GM19351 (cell line): ENCODE measurements around the gene EFNA5.
"Not testable (repeated sequence)": the region's sequence is repeated elsewhere in the genome, so short reads cannot be mapped to it uniquely, and the experiment has no call there.

Source experiments
- ATAC-seq: cut with Tn5 transposase; IDR thresholded peaks from one replicate; pipeline ENCODE4 v1.9.1; 2021; ENCODE audit warnings: mild to moderate bottlenecking, moderate library complexity; ENCODE audit not compliant: unreplicated experiment

EFNA5 gene

DNA sequence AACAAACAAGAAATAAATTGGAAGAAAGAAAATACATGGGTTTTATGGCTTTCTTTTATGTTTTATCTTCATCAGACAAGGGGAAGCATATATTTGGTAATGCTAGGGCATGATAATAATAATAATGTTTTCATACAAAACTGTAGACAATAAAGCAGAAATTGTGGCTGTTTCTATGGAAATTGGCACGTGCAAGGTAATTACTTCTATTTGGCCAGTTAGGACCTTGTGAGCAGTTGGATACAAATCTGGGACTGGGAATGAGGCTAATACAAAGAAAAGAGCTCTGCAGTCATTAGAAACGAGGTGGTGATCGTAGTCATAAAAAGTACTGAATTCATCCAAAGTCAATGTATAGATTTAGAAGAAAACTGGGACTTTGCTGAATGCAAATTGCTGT lies 233.6 kb downstream of the EFNA5 start:
- no peak for ATAC-seq

DNA sequence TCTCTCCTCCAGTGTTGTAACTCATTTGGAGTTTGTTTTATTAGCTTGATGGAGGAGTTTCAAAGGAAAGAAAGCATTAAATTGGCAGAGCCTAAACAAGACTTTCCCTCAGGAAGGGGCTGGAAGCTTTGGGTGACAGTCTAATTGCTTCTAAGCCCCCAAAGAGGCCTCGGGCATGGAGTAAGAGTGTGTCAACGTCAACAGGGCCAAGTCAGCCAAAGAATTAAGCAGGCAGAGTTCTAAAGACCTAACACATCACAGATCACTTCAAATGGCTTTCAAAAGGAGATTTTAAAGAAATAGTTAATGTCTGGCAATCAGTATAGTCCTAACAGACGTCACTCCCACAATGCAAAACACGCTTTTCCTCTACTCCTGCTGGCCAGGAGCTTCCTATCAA lies 234.5 kb downstream of the EFNA5 start:
- ATAC-seq: no peak

DNA sequence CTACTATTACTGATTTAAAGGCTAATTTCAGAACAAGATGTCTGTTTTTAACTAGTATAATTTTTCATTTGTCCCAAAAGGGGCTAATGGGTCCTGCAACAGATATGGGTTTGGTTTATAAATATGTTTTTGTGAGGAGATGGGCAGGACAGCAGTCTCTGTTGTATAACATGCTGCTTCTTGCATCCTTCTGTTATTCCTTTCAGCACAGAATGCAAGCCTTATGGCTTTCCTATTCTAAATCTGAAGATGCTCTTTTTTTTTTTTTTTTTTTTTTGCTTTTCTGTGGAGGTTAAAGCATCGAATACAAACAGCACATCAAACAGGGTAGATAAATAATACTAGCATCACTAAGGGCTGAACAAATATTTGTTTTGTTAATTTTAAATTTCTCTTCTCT lies 235.7 kb downstream of the EFNA5 start:
- no peak for ATAC-seq

DNA sequence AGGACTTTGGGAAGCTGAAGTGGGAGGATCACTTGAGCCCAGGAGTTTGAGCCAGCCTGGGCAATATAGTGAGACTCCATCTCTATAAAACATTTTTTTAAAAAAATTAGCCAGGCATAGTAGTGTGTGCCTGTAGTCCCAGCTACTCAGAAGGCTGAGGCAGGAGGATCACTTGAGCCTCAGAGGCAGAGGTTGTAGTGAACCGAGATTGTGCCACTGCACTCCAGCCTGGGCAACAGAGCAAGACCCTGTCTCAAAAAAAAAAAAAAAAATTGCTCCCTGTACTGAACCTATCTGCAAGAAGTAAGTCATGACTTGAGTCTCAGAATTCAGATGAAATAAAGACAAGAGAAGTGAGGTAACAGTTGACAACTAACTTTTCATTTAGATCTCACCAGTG lies 237.1 kb downstream of the EFNA5 start:
- ATAC-seq: not testable (repeated sequence)

DNA sequence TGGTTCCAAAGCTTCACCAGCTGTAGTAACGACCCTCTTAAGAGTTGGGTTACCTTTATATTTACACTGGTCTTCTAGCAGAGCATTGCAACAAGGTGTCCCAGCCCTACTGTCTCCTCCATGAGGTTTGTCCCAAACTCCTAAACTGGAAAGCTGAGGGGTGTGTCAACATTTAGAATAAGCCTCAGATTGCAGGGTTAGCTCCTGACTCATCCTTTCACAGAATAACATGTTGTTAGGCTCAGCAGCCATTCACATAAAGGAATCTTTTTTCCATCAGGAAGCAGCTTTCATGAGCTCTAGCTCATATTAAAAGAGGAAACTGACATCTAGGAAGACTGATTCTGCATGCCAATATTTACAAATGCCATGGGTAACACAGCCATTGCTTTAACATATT lies 238.7 kb downstream of the EFNA5 start:
- no peak for ATAC-seq

DNA sequence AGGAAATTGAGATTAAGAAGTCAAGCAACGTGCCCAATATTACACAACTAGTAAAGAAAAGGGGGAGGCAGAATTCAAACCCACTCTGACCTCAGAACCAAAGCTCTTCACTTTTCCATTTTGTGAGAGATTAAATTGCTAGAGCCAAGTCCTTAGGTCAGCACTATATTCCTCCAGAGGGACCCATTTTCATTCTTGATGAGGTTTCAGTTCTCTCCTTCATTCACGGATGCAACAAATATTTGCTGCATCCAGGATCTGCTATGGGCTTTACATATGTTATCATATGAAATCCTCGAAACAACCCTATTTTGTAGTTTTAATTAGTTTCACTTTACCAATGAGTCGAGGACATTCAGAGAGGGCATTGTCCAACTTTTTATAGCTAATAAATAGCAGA lies 239.2 kb downstream of the EFNA5 start:
- ATAC-seq: no peak

DNA sequence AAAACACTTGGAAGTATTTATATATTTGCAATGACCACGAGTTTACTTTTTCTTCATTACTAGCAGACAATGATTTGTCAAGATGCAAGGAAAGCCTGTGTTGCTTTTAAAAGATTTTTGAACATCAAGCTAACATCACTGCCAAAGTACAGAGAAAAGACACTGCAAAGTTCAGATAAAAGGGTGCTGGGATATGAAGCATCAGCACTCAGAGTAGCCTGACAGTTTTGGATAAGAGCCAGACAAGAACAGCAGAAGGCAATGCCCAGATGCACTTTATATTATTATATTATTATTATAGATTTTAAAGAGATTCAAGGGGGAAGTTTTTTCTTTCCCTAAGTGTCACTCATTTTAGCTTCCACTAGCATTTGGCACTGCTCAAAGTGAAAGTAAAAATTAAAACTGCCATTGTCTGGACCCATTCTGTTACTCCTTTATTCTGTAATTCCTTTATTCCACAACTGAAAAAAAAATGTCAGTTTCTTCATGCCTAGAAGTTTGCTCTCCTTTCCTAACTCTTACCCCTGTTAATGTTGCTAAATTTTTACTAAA lies 240.6 kb downstream of the EFNA5 start:
- peak; percentile 50 for ATAC-seq

DNA sequence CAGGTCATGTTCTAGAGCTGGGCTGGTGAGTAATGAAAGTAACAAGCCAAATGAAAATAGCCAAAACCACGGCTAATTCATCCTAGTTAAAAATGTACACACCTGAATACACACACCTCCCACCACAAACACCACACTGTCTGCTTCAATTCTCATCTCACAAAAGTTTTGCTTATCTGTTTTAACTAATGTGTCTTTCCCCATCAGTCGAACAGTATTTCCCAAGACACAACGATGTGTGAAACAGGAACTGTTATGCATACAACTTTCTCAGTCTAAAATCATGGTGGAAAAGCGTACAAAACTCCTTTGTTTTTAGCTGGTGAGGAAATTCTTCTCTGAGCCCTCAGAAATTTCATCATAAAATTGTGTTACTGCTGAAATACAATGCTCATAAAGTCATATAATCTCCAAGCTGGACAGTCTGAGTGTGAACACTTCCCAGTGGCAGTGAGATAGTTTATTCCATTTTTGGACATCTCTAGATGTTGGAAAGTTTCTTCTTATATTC lies 242.4 kb downstream of the EFNA5 start:
- ATAC-seq: no peak

DNA sequence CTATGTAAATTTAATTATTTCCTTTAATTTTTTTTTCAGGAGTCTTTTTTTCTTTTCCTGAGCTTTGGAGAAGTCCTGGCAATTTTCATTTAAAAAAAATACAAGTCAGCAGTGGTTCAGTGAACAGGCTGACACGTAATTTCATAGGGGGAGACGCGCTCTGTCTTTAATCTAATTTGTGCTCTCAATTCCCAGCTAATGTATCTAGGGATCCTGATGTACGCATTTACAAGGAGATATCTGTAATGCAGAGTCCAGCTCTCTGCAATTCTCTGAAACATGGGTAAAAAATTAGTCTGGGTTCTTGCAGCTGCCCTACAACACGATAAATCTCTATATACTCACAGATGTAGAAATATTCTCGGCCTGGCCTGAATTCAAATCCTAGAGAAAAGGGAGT lies 243.9 kb downstream of the EFNA5 start:
- ATAC-seq: no peak

DNA sequence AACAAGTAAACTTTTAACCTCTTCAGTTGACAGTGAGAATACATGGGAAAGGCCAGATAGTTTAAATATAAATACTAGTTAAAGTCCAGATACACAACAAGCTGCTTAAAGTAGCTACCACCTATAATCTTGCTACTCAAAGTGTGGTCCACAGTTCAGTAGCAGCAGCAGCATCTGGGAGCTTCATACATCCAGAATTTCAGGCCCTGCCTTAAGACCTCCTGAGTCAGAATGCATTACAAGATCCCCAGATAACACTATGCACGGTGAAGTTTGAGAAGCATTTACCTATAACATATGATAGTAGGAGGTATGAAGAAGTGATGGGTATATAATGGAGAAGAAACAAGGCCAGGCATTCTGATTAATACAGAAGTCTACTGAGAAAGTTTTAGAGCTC lies 244.5 kb downstream of the EFNA5 start:
- no peak for ATAC-seq

DNA sequence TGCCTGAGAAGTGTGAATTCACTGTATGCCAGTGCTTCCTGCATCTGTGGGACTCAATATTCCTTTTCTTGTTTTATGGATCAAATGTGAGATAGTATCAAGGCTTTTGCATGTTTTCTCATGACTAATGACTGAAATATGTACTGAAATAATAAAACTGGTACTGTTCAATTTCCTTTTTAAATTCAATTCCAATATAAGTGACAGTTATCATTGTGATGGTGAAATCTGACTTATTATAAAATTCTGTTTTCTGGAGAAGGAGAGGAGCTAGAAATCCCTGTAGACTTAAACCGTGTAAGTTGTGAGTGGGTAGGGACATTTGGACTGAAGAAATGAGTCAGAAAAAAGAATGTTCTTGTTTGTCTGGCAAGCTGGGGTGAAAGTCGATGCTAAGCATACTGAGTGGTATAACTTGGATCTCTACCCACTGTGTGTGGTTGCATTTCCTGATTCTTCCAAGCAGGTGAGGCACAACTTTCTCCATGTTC lies 245.2 kb downstream of the EFNA5 start:
- ATAC-seq: no peak

DNA sequence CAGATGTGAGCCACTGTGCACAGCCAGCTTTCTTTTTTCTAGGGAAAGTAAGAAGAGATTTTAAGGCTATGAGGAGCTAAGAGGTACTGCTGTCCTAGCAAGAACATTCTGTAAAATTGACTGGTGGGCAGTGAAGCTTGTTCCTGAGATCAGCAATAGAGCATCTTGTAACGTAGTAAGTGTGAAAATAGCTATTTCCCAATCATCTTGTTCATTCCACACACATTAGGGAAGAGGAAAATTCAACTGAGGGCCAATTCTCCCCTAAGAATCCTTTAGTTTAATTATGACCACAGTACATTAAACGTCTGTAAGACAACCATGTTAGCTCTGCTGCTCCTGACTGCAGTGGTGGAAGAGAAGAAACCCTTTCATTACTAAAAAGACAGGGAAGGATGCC lies 246.2 kb downstream of the EFNA5 start:
- no peak for ATAC-seq

DNA sequence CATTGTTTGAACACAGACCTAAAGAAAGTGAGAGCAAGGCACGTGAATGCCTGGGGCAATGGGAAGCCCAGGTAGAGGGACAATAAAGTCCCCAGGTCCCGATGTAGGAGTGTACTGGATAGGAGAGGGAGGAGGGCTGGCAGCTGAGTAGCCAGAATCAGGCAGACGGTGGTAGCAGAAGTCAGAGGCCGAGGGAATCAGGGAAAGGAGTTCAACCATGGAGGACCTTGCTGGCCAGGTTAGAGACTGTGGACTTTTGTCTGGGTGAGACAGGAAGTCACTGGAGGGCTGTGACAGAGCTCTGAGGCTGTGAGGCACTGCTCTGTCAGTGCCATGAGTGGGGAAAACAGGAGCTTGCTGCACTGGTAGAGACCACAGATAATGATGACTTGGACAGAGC lies 248.2 kb downstream of the EFNA5 start:
- ATAC-seq: no peak

DNA sequence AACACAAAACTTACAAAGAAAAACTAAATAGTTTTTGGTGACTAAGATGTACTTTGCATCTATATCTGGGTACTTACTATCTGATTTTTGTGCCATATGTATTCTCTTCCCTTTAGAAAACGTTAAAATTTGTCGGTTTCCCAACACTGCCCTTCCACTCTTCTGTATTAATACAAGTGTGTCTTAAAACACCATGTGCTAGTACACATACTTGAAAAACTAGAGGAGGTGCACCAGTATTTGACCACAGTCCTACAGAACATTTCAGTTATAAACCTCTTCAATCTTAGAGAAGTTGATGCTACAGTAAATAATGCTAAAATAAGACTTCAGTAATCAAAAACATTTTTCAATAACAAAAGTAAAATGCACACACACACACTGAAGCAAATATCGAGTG lies 251.2 kb downstream of the EFNA5 start:
- ATAC-seq: no peak

DNA sequence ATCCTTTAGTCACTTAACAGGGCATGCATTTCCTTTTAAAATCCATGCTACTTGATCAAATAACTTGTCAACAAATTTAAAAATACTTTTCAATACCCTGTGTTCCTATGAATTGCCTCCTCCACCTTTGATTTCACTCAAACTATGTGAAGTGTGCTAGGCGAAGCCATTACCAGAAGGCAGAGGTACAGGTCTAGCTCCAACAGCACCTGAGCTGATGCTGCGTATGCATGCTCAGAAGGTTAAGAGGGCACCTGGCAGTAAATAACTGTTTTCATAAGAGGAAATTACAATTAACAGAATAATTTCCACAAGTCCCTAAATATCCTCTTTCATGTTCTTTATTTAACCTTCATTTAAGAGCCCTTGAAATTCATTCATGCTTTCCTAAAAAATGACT lies 251.8 kb downstream of the EFNA5 start:
- ATAC-seq: no peak

DNA sequence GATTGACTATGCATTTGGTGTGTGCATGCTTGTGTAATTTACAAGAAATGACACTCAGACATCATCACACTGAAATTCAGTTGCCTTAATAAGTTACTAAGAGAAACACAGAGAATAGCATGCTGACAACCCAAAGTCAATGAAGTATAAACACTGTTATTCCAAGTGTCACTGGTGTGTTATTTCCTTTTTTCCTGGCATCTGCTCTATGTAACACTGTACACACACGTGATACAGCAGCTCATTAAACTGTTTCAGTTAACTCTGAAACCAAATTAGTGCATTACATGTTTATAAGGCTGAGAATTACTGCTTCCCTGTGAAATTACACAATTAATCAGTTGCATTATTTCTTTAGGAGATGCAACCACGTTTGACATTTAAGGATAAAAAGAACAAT lies 252.7 kb downstream of the EFNA5 start:
- ATAC-seq: no peak

DNA sequence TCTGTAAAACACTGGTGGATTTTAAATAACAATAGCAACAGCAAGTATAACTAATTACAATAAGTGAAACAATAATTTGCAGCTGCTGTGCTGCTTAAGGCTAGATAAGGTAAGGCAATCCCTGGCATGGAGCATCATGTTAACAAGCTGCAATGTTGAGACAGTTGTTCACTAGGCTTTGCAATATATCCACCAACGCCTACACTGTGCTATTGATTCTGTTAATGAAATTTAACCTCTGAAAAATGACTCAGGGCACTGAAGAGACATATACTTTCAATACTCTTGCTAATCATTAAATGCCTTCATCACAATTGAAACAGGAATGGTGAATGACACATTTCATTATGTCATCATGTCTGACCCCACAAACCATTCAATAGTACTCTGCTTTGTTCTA lies 255.0 kb downstream of the EFNA5 start:
- ATAC-seq: no peak

DNA sequence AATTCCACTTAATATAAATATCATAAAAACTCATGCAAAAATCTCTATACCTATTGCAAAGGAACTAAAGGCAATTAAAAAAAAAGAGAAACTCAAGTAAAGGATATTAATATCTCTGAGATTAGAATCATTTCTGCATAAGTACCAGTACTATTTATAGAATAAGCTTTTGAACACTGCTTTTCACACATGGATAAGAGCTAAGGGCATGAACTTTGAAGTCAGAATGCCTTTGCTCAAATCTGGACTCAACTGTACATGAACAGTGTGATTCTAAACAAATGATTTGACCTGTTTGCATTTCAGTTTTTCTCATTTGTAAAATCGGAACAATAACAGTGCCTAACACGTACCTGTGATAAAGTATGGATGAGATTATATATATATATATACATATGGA lies 255.9 kb downstream of the EFNA5 start:
- ATAC-seq: no peak

DNA sequence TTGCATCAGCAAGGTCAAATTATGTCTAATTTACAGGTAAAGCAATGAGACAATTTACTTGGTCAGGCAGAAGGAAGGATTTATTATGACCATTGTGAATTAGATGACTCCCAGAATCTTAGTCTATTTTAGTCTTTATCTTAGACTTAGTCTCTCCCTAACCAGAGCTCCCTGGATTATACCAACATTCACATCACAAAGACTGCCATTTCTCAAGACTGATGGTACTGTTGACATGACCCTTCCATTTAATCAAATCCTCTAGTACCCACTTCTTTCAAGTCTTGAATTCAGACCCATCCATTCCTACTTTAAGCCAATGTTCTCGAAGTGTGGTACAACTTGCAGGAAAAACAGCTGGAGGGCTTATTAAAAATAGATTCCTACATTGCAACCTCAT lies 257.0 kb downstream of the EFNA5 start:
- ATAC-seq: no peak

DNA sequence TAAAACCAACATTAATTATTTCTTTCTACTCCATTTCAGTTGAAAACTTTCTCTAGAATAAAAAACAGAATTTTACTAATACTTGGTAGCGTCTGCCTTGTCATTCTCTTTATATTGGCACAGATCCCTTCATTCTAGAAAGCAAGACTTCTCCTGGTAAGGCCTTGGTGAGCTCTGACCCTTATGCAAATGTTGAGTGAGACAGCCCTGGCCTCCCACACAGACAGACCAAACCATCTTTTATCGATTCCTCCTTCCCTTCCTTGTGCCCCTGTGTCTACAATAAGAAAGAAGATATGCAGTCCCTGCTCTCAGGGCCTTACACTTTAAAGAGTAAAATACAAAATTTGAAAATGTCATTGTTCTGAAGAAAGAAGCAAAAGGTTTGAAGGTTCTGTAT lies 262.2 kb downstream of the EFNA5 start:
- peak; percentile 90 for ATAC-seq

DNA sequence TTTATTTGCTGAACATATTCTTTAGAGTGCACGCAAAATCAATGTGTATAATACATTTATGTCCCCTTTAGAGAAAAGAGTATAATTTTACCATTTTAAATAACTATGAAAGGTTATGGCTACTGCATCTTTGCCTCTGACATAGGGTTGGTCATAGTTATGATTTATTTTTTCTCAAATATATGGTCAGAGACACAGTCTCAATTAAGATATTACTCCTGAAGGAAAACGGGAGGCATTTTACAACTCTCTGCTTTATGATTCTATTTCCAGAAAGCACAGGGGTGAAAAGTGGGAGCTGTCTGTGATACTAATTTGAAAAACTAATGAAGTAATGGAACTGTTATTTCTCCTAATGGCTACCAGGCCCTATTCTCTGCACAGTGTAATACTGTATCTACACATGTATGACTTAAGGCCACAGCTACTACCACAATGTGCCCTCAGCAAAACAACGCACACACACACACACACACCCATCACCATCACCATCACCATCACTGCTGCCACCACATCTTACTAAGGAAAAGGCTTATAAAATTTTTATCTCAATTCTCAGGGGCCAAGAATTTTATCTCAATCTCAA lies 262.9 kb downstream of the EFNA5 start:
- ATAC-seq: no peak

DNA sequence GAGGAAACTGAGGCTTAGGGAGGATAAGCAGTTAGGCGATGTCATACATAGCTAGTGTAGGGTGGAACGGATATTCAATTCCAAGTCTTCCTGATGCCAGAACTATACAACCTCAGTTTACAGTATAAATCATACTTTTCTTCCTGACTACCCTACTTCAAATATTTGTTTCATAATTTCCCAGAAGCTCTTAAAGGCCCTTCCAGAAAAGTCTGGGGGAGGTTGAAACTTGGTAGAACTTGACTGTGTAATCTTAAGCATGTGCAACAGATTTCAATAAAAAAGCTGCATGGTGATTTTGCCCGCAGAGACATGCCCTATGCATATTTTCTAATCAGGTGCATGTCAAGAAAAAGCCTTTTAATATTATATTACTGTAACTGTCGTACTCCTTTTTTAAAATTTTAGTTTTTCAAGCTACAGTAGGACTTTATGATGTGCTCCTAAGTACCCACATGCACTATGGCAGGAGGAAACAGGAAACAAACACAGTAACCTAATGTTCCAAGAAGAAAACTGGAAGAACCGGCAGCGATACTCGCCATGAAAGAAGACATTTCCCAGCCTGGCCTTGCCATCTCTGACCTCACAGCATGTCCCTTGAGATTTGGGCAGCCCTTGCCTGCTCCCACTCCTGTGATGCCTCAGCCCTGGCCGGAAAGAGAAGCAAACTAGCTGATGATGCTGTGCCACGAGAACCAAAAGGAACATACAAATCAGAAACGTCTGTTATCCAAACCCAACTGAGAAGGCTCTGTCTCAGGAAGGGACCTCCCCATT lies 266.0 kb downstream of the EFNA5 start:
- no peak for ATAC-seq
